ENCODE data around the gene ZNRF1.

ZNRF1 gene

GRCh38 chr16:75000481-75001081 lies 1.8 kb downstream of the ZNRF1 start:
- no peak for TF ChIP-seq CSRNP3 (CRISPR knock-in tag; IDR thresholded peaks at IDR 0.05)
- no peak for TF ChIP-seq ISL1 (CRISPR knock-in tag; IDR thresholded peaks at IDR 0.05)
- TF ChIP-seq OSR1 (CRISPR knock-in tag; IDR thresholded peaks at IDR 0.05), result no peak
- TF ChIP-seq BACH2 (CRISPR knock-in tag; IDR thresholded peaks at IDR 0.05; ENCODE audit: borderline replicate concordance), result no peak
- TF ChIP-seq CREB5 (CRISPR knock-in tag; IDR thresholded peaks at IDR 0.05; ENCODE audit: low read depth), result no peak
- no peak for TF ChIP-seq ZFP3 (CRISPR knock-in tag; IDR thresholded peaks at IDR 0.05)
- TF ChIP-seq GLIS3 (CRISPR knock-in tag; IDR thresholded peaks at IDR 0.05), result no peak
- no peak for TF ChIP-seq ZFP30 (CRISPR knock-in tag; IDR thresholded peaks at IDR 0.05)
- TF ChIP-seq ZC3H10 (CRISPR knock-in tag; IDR thresholded peaks at IDR 0.05), result no peak
- no peak for TF ChIP-seq PATZ1 (CRISPR knock-in tag; IDR thresholded peaks at IDR 0.05; ENCODE audit: borderline replicate concordance)
- no peak for TF ChIP-seq TCF4 (CRISPR knock-in tag; IDR thresholded peaks at IDR 0.05; ENCODE audit: borderline replicate concordance)
- no peak for TF ChIP-seq ZNF8 (CRISPR knock-in tag; IDR thresholded peaks at IDR 0.05)
- TF ChIP-seq TSHZ2 (CRISPR knock-in tag; IDR thresholded peaks at IDR 0.05), result no peak
- no peak for TF ChIP-seq ZNF70 (CRISPR knock-in tag; IDR thresholded peaks at IDR 0.05)
- TF ChIP-seq PPARA (CRISPR knock-in tag; IDR thresholded peaks at IDR 0.05; ENCODE audit: borderline replicate concordance), result no peak
- no peak for TF ChIP-seq ARNTL (CRISPR knock-in tag; IDR thresholded peaks at IDR 0.05; ENCODE audit: borderline replicate concordance, low read depth)
- no peak for TF ChIP-seq ESRRG (CRISPR knock-in tag; IDR thresholded peaks at IDR 0.05)
- ATAC-seq, result peak; percentile 43

GRCh38 chr16:75002474-75002873 lies 3.6 kb downstream of the ZNRF1 start:
- no peak for ATAC-seq

More at GRCh38 chr16:75002474-75002873, 3.6 kb downstream of the ZNRF1 start:
- TF ChIP-seq SNAI2 (CRISPR knock-in tag; IDR thresholded peaks at IDR 0.05), result no peak
- no peak for TF ChIP-seq CSDC2 (CRISPR knock-in tag; IDR thresholded peaks at IDR 0.05)
- TF ChIP-seq ARNTL (CRISPR knock-in tag; IDR thresholded peaks at IDR 0.05; ENCODE audit: borderline replicate concordance, low read depth), result no peak
- TF ChIP-seq TOX (CRISPR knock-in tag; IDR thresholded peaks at IDR 0.05; ENCODE audit: borderline replicate concordance), result no peak
- no peak for TF ChIP-seq OSR1 (CRISPR knock-in tag; IDR thresholded peaks at IDR 0.05)
- TF ChIP-seq ZNF70 (CRISPR knock-in tag; IDR thresholded peaks at IDR 0.05), result no peak
- no peak for TF ChIP-seq GLIS3 (CRISPR knock-in tag; IDR thresholded peaks at IDR 0.05)
- TF ChIP-seq ISL1 (CRISPR knock-in tag; IDR thresholded peaks at IDR 0.05), result no peak
- no peak for TF ChIP-seq BACH2 (CRISPR knock-in tag; IDR thresholded peaks at IDR 0.05; ENCODE audit: borderline replicate concordance)
- no peak for TF ChIP-seq ZNF565 (CRISPR knock-in tag; conservative IDR thresholded peaks at IDR 0.05; ENCODE audit: low read depth)
- TF ChIP-seq ESRRG (CRISPR knock-in tag; IDR thresholded peaks at IDR 0.05), result no peak
- TF ChIP-seq PPARA (CRISPR knock-in tag; IDR thresholded peaks at IDR 0.05; ENCODE audit: borderline replicate concordance), result no peak
- TF ChIP-seq ZFP30 (CRISPR knock-in tag; IDR thresholded peaks at IDR 0.05), result no peak
- TF ChIP-seq CSRNP3 (CRISPR knock-in tag; IDR thresholded peaks at IDR 0.05), result no peak
- TF ChIP-seq ZFP3 (CRISPR knock-in tag; IDR thresholded peaks at IDR 0.05), result no peak
- no peak for TF ChIP-seq POU6F1 (CRISPR knock-in tag; IDR thresholded peaks at IDR 0.05; ENCODE audit: borderline replicate concordance, low read depth)
- TF ChIP-seq TSHZ2 (CRISPR knock-in tag; IDR thresholded peaks at IDR 0.05), result no peak
- no peak for TF ChIP-seq PATZ1 (CRISPR knock-in tag; IDR thresholded peaks at IDR 0.05; ENCODE audit: borderline replicate concordance)

All from SK-N-SH treated with all-trans-retinoic acid at 6 μM for 48 hours (cell line).